ENCODE measurements around the gene AP3B1. TPM values are rescaled to one million over a fixed set of nuclear protein-coding genes. Genes with fewer than 3 reads are reported as not detected.

The AP3B1 gene
- total and polyA plus RNA-seq, 2 of the 8 experiments (the other 6 are each of a cell fraction or from before 2014, with no cell fraction given): 45.8 to 48.3 TPM

DNA sequence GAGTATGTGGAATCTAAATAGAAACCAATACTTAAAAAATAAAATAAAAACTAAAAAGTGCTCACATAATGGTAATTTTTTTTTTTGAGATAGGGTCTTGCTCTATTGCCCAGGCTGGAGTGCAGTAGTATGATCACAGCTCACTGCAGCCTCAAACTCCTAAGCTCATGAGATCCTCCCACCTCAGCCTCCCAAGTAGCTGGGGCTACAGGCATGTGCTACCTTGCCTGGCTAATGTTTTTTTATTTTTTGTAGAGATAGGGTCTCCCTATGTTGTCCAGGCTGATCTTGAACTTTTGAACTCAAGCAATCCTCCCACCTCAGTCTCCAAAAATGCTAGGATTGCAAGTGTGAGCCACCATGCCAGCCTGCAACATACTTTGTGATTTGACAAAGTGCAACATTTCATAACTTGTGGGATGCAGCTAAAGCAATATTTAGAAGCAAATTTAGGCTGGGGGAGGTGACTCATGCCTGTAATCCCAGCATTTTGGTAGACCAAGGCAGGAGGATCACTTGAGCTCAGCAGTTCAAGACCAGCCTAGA lies 18.4 kb downstream of the AP3B1 start (continued):
- no peak for TF ChIP-seq KDM5A (IDR thresholded peaks at IDR 0.05; ENCODE audit: low read length)
- no peak for TF ChIP-seq YY1 (IDR thresholded peaks at IDR 0.05; ENCODE audit: low read depth, low read length)

Data from H1 (cell line).